ENCODE results near the gene ZNF579. TPM values are rescaled to one million over a fixed set of nuclear protein-coding genes. Genes with fewer than 3 reads are reported as not detected.

The ZNF579 gene
- total and polyA plus RNA-seq, 9 of the 15 experiments (the other 6 are each of a cell fraction or from before 2014, with no cell fraction given) = 0.06 to 15.9 (median 1.6) TPM

DNA sequence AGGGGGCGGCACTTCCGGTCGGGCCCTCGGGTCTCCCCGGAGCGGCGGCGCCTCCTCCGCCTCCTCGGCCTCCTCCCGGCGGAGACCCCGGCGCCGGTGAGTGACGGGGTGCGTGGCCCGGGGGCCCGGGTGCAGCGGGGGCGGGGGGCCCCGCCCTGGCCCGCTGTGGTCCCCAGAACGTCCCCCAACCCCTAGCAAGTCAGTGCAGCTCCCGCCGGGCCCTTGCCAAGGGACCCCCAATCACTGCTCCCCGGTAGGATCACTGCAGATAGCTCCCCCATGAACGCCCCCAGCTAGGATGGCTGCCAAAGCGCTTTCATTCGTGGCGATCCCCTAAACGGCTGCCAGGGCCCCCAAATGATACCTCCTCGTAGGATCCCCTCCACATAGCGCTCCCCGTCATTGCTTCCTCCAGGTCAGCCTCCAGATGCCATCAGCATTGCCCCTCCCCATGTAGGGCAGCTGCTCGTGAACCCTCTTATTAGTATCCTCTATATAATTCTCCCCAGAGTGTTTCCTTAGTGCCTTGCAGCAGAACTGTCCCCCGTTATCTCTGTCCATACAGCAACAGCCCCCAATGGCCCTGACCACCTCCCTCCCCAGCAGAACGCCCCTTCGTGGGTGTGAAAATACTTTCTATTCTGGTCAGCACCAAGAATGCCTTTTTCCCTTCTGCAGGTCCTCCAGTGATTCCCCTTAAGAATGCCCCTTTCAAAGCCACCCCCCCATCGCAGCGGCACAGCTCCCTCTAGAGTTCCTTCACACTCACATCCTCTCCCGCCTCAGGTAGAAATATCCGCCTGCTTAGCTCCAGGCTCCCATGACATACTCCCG is 25.2 kb upstream of the ZNF579 start, which contains the start of gene ZNF865 (continued):
- TF ChIP-seq E4F1 (CRISPR knock-in tag; IDR thresholded peaks at IDR 0.05; ENCODE audit: borderline replicate concordance) (no peak), POLR3A (IDR thresholded peaks at IDR 0.05; ENCODE audit: borderline replicate concordance, extremely low read depth, insufficient read depth, insufficient read length) (no peak), HDGF (IDR thresholded peaks at IDR 0.05) (0 out of 2 replicates have a peak, but pooled peaks have one; percentile 28), THRAP3 (IDR thresholded peaks at IDR 0.05; ENCODE audit: borderline replicate concordance) (no peak), ZNF12 (CRISPR knock-in tag; IDR thresholded peaks at IDR 0.05) (no peak), ZNF445 (CRISPR knock-in tag; IDR thresholded peaks at IDR 0.05; ENCODE audit: low read depth) (no peak), SNIP1 (IDR thresholded peaks at IDR 0.05; ENCODE audit: low read depth) (no peak), TAF9B (IDR thresholded peaks at IDR 0.05; ENCODE audit: partially characterized antibody) (no peak), ZNF384 (IDR thresholded peaks at IDR 0.05; ENCODE audit: low read depth, low read length) (no peak), HMG20A (CRISPR knock-in tag; conservative IDR thresholded peaks at IDR 0.05) (no peak), COPS2 (conservative IDR thresholded peaks at IDR 0.05) (no peak), SAFB (IDR thresholded peaks at IDR 0.05; ENCODE audit: borderline replicate concordance, low read depth, low read length) (no peak), CEBPB (tag; IDR thresholded peaks at IDR 0.05) (no peak), ZEB2 (IDR thresholded peaks at IDR 0.05) (peak; percentile 58; the same call in 1 of the 2 replicates), SIN3A (IDR thresholded peaks at IDR 0.05; ENCODE audit: borderline replicate concordance in 2 of 2, control insufficient read depth in 1 of 2, low read depth in 2 of 2, low read length in 2 of 2) (peak; percentile 14 to 47; a peak in 1 of 4 replicates), SMAD3 (CRISPR knock-in tag; conservative IDR thresholded peaks at IDR 0.05) (no peak)
- TF ChIP-seq, protein P1, sequence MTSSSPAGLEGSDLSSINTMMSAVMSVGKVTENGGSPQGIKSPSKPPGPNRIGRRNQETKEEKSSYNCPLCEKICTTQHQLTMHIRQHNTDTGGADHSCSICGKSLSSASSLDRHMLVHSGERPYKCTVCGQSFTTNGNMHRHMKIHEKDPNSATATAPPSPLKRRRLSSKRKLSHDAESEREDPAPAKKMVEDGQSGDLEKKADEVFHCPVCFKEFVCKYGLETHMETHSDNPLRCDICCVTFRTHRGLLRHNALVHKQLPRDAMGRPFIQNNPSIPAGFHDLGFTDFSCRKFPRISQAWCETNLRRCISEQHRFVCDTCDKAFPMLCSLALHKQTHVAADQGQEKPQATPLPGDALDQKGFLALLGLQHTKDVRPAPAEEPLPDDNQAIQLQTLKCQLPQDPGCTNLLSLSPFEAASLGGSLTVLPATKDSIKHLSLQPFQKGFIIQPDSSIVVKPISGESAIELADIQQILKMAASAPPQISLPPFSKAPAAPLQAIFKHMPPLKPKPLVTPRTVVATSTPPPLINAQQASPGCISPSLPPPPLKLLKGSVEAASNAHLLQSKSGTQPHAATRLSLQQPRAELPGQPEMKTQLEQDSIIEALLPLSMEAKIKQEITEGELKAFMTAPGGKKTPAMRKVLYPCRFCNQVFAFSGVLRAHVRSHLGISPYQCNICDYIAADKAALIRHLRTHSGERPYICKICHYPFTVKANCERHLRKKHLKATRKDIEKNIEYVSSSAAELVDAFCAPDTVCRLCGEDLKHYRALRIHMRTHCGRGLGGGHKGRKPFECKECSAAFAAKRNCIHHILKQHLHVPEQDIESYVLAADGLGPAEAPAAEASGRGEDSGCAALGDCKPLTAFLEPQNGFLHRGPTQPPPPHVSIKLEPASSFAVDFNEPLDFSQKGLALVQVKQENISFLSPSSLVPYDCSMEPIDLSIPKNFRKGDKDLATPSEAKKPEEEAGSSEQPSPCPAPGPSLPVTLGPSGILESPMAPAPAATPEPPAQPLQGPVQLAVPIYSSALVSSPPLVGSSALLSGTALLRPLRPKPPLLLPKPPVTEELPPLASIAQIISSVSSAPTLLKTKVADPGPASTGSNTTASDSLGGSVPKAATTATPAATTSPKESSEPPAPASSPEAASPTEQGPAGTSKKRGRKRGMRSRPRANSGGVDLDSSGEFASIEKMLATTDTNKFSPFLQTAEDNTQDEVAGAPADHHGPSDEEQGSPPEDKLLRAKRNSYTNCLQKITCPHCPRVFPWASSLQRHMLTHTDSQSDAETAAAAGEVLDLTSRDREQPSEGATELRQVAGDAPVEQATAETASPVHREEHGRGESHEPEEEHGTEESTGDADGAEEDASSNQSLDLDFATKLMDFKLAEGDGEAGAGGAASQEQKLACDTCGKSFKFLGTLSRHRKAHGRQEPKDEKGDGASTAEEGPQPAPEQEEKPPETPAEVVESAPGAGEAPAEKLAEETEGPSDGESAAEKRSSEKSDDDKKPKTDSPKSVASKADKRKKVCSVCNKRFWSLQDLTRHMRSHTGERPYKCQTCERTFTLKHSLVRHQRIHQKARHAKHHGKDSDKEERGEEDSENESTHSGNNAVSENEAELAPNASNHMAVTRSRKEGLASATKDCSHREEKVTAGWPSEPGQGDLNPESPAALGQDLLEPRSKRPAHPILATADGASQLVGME (CRISPR knock-in tag; IDR thresholded peaks at IDR 0.05) = no peak
- TF ChIP-seq, protein P2, sequence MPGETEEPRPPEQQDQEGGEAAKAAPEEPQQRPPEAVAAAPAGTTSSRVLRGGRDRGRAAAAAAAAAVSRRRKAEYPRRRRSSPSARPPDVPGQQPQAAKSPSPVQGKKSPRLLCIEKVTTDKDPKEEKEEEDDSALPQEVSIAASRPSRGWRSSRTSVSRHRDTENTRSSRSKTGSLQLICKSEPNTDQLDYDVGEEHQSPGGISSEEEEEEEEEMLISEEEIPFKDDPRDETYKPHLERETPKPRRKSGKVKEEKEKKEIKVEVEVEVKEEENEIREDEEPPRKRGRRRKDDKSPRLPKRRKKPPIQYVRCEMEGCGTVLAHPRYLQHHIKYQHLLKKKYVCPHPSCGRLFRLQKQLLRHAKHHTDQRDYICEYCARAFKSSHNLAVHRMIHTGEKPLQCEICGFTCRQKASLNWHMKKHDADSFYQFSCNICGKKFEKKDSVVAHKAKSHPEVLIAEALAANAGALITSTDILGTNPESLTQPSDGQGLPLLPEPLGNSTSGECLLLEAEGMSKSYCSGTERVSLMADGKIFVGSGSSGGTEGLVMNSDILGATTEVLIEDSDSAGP (CRISPR knock-in tag; IDR thresholded peaks at IDR 0.05) = no peak

Data from K562 (cell line).